HEK293 (cell line): ENCODE measurements around the gene MYL3.

Source experiments
- TCF7L2 ChIP-seq: IDR thresholded peaks from 2 replicates; pipeline ENCODE4 v1.6.1; 2011; ENCODE audit warnings: low read depth, mild to moderate bottlenecking, inconsistent platforms, low read length, moderate library complexity, borderline replicate concordance
- ZNF138 ChIP-seq: fragments of 450-650 bp; formaldehyde crosslinking; IDR thresholded peaks from 2 replicates; pipeline ENCODE4 v1.5.1; 2016; ENCODE audit warnings: missing biosample characterization, missing genetic modification characterization, borderline replicate concordance
- ZNF324 ChIP-seq: fragments of 450-650 bp; formaldehyde crosslinking; IDR thresholded peaks from 2 replicates; pipeline ENCODE4 v1.5.1; 2016; ENCODE audit warnings: missing biosample characterization, missing genetic modification characterization
- ZNF423 ChIP-seq: fragments of 450-650 bp; formaldehyde crosslinking; IDR thresholded peaks from 2 replicates; pipeline ENCODE4 v1.5.1; 2016; ENCODE audit warnings: missing biosample characterization, missing genetic modification characterization
- ZNF560 ChIP-seq: fragments of 450-650 bp; formaldehyde crosslinking; IDR thresholded peaks from 2 replicates; pipeline ENCODE4 v1.5.1; 2017; ENCODE audit warnings: missing biosample characterization, missing genetic modification characterization, borderline replicate concordance
- TF ChIP-seq, protein P1 (sequence below): fragments of 450-650 bp; formaldehyde crosslinking; IDR thresholded peaks from 2 replicates; pipeline ENCODE4 v1.5.1; 2016; ENCODE audit warnings: missing biosample characterization, missing genetic modification characterization
- TF ChIP-seq, protein P2 (sequence below): fragments of 450-650 bp; formaldehyde crosslinking; IDR thresholded peaks from 2 replicates; pipeline ENCODE4 v1.5.1; 2016; ENCODE audit warnings: missing biosample characterization, missing genetic modification characterization
- TF ChIP-seq, protein P3 (sequence below): fragments of 450-650 bp; formaldehyde crosslinking; optimal IDR thresholded peaks from 2 replicates; pipeline ENCODE3; 2016; ENCODE audit warnings: missing biosample characterization, mild to moderate bottlenecking, missing genetic modification characterization
- TF ChIP-seq, protein P4 (sequence below): fragments of 450-650 bp; formaldehyde crosslinking; IDR thresholded peaks from 2 replicates; pipeline ENCODE4 v1.5.1; 2016; ENCODE audit warnings: missing biosample characterization, missing genetic modification characterization
- TF ChIP-seq, protein P5 (sequence below): fragments of 450-650 bp; formaldehyde crosslinking; IDR thresholded peaks from 2 replicates; pipeline ENCODE4 v1.5.1; 2016; ENCODE audit warnings: missing biosample characterization, missing genetic modification characterization
- TF ChIP-seq, protein P6 (sequence below): fragments of 450-650 bp; formaldehyde crosslinking; IDR thresholded peaks from 2 replicates; pipeline ENCODE4 v1.5.1; 2016; ENCODE audit warnings: missing biosample characterization, missing genetic modification characterization

DNA sequence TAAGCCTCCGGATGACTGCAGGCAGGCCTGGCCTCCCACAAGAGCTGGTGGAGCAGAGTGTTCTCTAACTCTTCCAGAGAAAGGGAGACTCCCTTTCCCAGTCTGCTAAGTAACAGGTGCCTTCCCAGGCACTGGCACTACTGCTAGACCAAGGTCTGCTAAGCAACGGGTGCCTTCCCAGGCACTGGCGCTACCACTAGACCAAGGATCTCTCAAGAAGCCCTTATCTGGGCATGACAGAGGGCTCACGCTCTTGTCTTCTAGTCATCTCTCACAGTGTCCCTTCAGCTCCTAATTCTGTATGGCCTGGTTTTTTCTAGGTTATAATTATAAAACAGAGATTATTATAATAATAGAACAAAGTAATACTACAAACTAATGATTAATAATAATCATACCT, 27.8 kb downstream of the MYL3 start:
- TF ChIP-seq ZNF324 (tag by site-specific recombination) = no peak
- no peak for TF ChIP-seq TCF7L2
- TF ChIP-seq ZNF423 (tag by site-specific recombination) = no peak
- TF ChIP-seq, protein P1, sequence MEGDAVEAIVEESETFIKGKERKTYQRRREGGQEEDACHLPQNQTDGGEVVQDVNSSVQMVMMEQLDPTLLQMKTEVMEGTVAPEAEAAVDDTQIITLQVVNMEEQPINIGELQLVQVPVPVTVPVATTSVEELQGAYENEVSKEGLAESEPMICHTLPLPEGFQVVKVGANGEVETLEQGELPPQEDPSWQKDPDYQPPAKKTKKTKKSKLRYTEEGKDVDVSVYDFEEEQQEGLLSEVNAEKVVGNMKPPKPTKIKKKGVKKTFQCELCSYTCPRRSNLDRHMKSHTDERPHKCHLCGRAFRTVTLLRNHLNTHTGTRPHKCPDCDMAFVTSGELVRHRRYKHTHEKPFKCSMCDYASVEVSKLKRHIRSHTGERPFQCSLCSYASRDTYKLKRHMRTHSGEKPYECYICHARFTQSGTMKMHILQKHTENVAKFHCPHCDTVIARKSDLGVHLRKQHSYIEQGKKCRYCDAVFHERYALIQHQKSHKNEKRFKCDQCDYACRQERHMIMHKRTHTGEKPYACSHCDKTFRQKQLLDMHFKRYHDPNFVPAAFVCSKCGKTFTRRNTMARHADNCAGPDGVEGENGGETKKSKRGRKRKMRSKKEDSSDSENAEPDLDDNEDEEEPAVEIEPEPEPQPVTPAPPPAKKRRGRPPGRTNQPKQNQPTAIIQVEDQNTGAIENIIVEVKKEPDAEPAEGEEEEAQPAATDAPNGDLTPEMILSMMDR (tag by site-specific recombination) = no peak
- TF ChIP-seq ZNF560 (tag by site-specific recombination) = no peak
- TF ChIP-seq, protein P2, sequence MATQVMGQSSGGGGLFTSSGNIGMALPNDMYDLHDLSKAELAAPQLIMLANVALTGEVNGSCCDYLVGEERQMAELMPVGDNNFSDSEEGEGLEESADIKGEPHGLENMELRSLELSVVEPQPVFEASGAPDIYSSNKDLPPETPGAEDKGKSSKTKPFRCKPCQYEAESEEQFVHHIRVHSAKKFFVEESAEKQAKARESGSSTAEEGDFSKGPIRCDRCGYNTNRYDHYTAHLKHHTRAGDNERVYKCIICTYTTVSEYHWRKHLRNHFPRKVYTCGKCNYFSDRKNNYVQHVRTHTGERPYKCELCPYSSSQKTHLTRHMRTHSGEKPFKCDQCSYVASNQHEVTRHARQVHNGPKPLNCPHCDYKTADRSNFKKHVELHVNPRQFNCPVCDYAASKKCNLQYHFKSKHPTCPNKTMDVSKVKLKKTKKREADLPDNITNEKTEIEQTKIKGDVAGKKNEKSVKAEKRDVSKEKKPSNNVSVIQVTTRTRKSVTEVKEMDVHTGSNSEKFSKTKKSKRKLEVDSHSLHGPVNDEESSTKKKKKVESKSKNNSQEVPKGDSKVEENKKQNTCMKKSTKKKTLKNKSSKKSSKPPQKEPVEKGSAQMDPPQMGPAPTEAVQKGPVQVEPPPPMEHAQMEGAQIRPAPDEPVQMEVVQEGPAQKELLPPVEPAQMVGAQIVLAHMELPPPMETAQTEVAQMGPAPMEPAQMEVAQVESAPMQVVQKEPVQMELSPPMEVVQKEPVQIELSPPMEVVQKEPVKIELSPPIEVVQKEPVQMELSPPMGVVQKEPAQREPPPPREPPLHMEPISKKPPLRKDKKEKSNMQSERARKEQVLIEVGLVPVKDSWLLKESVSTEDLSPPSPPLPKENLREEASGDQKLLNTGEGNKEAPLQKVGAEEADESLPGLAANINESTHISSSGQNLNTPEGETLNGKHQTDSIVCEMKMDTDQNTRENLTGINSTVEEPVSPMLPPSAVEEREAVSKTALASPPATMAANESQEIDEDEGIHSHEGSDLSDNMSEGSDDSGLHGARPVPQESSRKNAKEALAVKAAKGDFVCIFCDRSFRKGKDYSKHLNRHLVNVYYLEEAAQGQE = no peak
- TF ChIP-seq, protein P3, sequence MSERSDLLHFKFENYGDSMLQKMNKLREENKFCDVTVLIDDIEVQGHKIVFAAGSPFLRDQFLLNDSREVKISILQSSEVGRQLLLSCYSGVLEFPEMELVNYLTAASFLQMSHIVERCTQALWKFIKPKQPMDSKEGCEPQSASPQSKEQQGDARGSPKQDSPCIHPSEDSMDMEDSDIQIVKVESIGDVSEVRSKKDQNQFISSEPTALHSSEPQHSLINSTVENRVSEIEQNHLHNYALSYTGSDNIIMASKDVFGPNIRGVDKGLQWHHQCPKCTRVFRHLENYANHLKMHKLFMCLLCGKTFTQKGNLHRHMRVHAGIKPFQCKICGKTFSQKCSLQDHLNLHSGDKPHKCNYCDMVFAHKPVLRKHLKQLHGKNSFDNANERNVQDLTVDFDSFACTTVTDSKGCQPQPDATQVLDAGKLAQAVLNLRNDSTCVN = no peak
- TF ChIP-seq, protein P4, sequence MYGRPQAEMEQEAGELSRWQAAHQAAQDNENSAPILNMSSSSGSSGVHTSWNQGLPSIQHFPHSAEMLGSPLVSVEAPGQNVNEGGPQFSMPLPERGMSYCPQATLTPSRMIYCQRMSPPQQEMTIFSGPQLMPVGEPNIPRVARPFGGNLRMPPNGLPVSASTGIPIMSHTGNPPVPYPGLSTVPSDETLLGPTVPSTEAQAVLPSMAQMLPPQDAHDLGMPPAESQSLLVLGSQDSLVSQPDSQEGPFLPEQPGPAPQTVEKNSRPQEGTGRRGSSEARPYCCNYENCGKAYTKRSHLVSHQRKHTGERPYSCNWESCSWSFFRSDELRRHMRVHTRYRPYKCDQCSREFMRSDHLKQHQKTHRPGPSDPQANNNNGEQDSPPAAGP = no peak
- TF ChIP-seq, protein P5, sequence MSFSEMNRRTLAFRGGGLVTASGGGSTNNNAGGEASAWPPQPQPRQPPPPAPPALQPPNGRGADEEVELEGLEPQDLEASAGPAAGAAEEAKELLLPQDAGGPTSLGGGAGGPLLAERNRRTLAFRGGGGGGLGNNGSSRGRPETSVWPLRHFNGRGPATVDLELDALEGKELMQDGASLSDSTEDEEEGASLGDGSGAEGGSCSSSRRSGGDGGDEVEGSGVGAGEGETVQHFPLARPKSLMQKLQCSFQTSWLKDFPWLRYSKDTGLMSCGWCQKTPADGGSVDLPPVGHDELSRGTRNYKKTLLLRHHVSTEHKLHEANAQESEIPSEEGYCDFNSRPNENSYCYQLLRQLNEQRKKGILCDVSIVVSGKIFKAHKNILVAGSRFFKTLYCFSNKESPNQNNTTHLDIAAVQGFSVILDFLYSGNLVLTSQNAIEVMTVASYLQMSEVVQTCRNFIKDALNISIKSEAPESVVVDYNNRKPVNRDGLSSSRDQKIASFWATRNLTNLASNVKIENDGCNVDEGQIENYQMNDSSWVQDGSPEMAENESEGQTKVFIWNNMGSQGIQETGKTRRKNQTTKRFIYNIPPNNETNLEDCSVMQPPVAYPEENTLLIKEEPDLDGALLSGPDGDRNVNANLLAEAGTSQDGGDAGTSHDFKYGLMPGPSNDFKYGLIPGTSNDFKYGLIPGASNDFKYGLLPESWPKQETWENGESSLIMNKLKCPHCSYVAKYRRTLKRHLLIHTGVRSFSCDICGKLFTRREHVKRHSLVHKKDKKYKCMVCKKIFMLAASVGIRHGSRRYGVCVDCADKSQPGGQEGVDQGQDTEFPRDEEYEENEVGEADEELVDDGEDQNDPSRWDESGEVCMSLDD = no peak
- no peak for TF ChIP-seq ZNF138 (tag by site-specific recombination)
- TF ChIP-seq, protein P6, sequence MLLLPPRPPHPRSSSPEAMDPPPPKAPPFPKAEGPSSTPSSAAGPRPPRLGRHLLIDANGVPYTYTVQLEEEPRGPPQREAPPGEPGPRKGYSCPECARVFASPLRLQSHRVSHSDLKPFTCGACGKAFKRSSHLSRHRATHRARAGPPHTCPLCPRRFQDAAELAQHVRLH (tag by site-specific recombination) = no peak
